Activated CD4-positive, alpha-beta T cell treated with anti-CD3 and anti-CD28 coated beads, Interleukin-2, amount 50 U/mL, for 16 hours (primary cell): ENCODE results near the gene COL16A1.

Experiments
- DNase-seq: peaks from one replicate; pipeline ENCODE4 v3.0.0-alpha.2; 2020

Gene COL16A1

GRCh38 chr1:31663622-31664452 is 40.0 kb downstream of the COL16A1 start:
- DNase-seq: peak; percentile 51

- DNase-seq: no peak
These were observed 41.4 kb downstream of the COL16A1 start for GRCh38 chr1:31662463-31662862.

GRCh38 chr1:31661856-31662255 is 42.0 kb downstream of the COL16A1 start:
- DNase-seq: no peak

GRCh38 chr1:31660871-31661455 is 42.9 kb downstream of the COL16A1 start:
- no peak for DNase-seq

GRCh38 chr1:31659889-31660288 is 43.9 kb downstream of the COL16A1 start:
- no peak for DNase-seq

- no peak for DNase-seq
These were observed 45.1 kb downstream of the COL16A1 start for GRCh38 chr1:31658721-31659120.

GRCh38 chr1:31657972-31658510 is 45.8 kb downstream of the COL16A1 start:
- DNase-seq: no peak

- no peak for DNase-seq
These were observed 46.6 kb downstream of the COL16A1 start for GRCh38 chr1:31657020-31657804.

- DNase-seq: no peak
These were observed 48.1 kb downstream of the COL16A1 start for GRCh38 chr1:31655756-31656155.

- DNase-seq: no peak
These were observed 48.7 kb downstream of the COL16A1 start for GRCh38 chr1:31655104-31655503.

- DNase-seq: no peak
These were observed 49.4 kb downstream of the COL16A1 start for GRCh38 chr1:31654474-31654776.

GRCh38 chr1:31653717-31654473 is 49.9 kb downstream of the COL16A1 start:
- DNase-seq: no peak

GRCh38 chr1:31652891-31653499 is 50.8 kb downstream of the COL16A1 start:
- DNase-seq: no peak

- DNase-seq: no peak
These were observed 52.1 kb downstream of the COL16A1 start for GRCh38 chr1:31651766-31652165.

GRCh38 chr1:31651089-31651420 is 52.8 kb downstream of the COL16A1 start:
- DNase-seq: no peak

GRCh38 chr1:31650161-31651088 is 53.4 kb downstream of the COL16A1 start:
- DNase-seq: no peak

GRCh38 chr1:31648641-31649357 is 55.0 kb downstream of the COL16A1 start:
- no peak for DNase-seq

- no peak for DNase-seq
These were observed 55.6 kb downstream of the COL16A1 start for GRCh38 chr1:31648190-31648589.

GRCh38 chr1:31647106-31647505 is 56.7 kb downstream of the COL16A1 start:
- DNase-seq: no peak

- no peak for DNase-seq
These were observed 57.4 kb downstream of the COL16A1 start for GRCh38 chr1:31646259-31646960.
